ENCODE data around the gene CEP19. TPM values are rescaled to one million over a fixed set of nuclear protein-coding genes. Genes with fewer than 3 reads are reported as not detected.
"Not testable (repeated sequence)": the region's sequence is repeated elsewhere in the genome, so short reads cannot be mapped to it uniquely, and the experiment has no call there.

The CEP19 gene, protein sequence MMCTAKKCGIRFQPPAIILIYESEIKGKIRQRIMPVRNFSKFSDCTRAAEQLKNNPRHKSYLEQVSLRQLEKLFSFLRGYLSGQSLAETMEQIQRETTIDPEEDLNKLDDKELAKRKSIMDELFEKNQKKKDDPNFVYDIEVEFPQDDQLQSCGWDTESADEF
- 3.8 TPM for polyA plus RNA-seq (2012; ENCODE audit: insufficient read depth, insufficient read length)

DNA sequence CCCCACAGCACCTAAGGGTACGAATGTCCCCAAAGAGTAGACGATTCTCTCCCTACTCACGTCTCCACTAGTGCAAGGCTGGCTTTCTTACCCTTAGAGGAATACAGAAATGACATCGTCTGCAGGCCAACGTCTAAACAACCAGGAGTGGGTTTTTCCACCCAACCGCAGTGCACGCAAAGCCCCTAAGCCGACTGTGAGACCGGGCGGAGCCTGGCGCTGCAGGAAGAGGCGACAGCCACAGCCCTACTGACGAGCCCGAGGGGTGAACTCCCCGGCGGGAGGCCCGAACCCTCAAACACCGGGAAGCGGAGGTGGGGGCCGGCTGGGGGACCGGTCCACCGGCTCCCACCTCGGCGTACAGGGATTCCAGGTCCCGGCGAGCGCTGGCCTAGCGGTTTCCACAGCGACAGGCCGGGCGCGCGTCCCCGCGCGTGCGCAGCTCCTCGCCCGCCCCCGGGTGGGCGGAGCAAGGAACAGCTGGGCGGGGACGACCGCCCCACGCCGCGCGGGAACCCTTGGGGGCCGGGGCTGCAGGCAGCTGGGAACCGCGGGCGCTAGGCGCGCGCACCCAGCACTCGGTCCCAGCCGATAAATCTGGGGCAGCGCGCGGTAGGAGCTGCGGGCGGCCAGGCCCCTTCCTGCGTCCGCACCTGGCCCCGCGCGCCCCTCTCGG, at the start of gene CEP19, which contains the start of gene PIGX:
CEP19 (minus strand) TSS at position 413 of the 676 bp plus-strand sequence. CDS start 3,593 bp downstream, outside the sequence.
PIGX (plus strand) TSS at position 540 of the 676 bp plus-strand sequence.
- peak within 1 kb of the TSS; percentile 84 for H3K4me3 ChIP-seq (ENCODE audit: low read length)
- peak; percentile 83 for DNase-seq (ENCODE audit: low read depth, low spot score)

DNA sequence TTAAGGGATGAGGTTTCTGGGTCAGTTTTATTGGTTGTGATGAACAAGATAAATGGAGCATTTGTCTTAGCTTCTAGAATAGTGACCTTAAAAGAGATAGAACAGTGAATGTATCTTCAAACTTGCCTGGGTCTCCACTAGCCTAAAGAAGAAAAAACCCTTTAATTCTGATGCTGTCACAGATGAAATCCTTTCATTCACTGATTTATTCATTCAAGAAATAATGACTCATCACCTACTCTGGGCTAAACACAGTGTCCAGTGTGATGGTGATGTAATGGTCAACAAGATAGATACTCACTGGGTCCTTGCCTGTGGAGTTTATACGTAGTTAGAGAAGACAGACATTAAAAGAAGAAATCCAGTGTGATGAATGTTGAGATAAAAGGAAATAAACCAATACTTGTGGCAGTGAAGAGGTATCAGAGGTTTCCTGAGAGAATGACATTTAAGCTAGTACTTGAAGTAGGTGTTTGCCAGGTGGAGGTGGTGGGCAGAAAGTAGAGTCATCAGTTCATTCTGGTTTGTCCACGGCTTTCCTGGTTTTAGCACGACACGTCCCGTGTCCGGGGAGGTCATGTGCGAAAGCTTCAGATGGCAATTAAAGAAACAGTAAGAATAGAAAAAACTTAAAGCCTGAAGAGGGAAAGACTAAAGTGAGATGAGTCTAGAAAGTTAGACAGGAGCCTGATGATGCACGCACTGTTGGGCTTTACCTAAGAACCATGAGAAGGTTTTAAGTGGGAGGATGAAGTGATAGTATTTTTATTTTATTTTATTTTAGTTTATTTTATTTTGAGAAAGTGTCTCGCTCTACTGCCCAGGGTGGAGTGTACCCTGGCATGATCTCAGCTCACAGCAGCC, 46.1 kb upstream of the CEP19 start:
- DNase-seq (ENCODE audit: low read depth, low spot score) = no peak
- no peak overlapping the region for H3K4me3 ChIP-seq (ENCODE audit: low read length)

DNA sequence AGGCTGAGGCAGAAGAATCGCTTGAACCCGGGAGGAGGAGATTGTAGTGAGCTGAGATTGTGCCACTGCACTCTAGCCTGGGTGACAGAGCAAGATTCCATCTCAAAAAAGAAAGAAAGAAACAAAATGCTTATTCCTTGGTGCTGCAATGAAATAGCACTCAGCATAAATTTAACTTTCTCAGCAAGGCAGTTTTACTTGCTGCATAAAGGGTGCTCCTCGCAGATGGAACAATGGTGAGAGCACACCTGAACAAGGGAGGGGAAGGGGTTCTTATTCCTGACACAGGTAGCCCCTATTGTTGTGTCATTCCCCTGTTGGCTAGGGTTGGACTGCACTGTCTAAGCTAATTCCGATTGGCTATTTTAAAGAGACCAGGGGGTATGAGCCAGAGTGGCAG, 44.7 kb upstream of the CEP19 start:
- H3K4me3 ChIP-seq (ENCODE audit: low read length) = no peak overlapping the region
- DNase-seq (ENCODE audit: low read depth, low spot score) = no peak

DNA sequence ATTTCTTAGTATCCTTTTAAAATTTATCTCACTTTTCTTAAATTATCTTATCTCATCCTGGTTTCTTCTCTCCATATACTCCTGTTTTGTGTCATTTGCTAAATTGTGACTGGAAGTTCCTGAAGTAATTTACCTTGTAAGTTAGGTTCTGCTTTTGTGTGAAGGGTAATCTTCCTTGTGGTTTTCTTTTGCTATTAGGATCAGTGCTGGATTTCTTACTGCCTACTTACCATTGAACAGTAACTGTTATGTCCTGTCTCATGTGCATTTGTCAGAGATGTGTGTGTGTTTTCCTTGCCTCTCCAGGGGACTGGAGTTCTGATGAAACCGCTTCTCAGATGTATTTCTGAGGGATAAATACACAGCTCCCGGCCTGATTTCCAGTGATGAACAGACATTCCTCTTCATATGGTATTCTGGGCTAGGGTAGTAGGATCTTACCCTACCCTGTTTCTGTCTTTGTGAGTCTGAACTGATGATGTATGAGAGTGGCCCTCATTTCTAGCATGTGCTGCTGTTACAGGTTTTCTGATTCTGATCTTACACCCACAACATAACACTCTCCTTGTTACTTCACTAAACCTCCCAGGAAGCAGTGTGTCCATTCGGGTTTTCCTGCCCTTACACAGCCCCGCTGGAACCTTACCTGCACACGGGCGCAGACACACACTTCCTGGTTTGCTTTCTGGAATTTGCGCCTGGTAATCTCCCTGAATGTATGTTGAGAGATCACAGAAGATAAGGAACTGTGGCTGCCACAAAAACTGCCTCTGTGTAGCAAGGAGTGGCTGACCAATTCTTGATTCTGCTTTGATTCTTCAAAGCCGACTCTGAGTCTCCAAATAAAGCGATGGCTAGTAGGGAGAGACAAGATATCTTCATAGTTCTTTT, 42.3 kb upstream of the CEP19 start:
- H3K4me3 ChIP-seq (ENCODE audit: low read length) = no peak overlapping the region
- DNase-seq (ENCODE audit: low read depth, low spot score) = no peak

DNA sequence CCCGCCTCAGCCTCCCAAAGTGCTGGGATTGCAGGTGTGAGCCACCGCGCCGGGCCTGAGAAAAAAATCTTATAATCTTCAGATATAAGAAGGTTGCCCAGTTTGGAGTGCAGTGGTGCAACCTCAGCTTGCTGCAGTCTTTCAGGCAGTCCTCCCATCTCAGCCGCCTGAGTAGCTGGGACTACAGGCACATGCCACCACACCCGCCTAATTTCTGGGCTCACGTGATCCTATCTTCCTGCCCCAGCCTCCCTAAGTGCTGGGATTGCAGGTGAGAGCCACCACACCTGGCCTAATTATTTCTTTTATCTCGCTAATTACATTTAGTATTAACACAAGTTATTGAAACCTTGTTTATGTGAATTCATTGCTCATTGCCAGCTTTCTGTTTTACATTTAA, 41.2 kb upstream of the CEP19 start:
- no peak overlapping the region for H3K4me3 ChIP-seq (ENCODE audit: low read length)
- no peak for DNase-seq (ENCODE audit: low read depth, low spot score)

DNA sequence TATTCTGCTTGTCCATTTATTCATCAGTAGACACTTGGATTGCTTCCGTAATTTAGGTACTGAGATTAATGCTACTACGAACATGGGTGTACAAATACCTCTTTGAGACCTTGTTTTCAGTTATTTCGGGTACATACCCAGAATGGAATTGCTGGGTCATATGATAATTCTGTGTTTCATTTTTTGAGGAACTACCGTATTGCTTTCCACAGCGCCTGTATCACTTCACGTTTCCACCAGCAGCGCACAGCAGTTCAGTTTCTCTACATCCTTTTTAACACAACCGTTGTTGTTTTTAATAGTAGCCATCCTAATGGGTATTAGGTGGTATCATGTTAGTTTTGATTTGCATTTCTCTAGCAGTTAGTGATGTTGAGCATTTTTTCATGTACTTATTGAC, 37.1 kb upstream of the CEP19 start:
- DNase-seq (ENCODE audit: low read depth, low spot score) = no peak
- no peak overlapping the region for H3K4me3 ChIP-seq (ENCODE audit: low read length)

DNA sequence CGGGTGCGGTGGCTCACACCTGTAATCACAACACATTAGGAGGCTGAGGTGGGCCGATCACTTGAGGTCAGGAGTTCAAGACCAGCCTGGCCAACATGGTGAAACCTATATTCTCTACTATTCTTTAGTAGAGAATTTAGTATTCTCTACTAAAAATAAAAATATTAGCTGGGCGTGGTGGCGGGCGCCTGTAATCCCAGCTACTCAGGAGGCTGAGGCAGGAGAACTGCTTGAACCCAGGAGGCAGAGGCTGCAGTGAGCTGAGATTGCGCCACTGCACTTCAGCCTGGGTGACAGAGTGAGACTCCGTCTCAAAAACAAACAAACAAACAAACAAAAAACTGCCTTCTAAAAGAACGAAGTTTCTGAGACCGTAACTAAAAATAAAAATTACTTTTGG, 31.5 kb upstream of the CEP19 start:
- not testable (repeated sequence) for H3K4me3 ChIP-seq (ENCODE audit: low read length); DNase-seq (ENCODE audit: low read depth, low spot score)

DNA sequence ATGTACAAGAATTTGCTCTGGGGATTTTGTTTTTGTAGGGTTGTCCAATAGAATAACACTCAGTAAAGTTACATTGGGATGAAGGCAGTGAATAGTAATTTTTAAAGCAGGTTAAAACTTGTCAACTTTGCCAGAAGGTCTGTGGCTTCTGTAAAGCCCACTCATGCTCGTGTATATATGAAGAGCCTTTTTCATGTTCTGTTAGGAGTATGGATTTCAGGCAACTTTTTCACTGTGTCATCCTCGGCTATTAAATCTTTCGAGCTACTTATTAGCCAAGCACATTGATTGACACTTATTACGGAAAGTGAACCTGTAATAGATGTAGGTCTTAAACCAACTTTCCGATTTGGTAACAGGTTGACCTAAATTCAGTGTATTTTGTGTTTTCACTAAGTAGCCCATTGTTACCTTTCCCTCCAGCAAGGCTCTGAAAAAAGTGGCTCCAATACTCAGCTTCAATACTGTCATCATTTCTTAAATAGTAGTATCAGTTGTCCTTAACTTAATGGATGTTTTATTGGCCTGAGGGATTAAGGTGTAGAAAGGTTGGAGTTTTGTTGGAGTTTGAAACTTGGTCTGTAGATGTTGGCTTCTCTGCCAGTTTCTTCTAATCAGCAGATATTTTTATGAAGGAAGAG, 29.3 kb upstream of the CEP19 start:
- DNase-seq (ENCODE audit: low read depth, low spot score) = no peak
- peak overlapping the region; percentile 95 for H3K4me3 ChIP-seq (ENCODE audit: low read length)

DNA sequence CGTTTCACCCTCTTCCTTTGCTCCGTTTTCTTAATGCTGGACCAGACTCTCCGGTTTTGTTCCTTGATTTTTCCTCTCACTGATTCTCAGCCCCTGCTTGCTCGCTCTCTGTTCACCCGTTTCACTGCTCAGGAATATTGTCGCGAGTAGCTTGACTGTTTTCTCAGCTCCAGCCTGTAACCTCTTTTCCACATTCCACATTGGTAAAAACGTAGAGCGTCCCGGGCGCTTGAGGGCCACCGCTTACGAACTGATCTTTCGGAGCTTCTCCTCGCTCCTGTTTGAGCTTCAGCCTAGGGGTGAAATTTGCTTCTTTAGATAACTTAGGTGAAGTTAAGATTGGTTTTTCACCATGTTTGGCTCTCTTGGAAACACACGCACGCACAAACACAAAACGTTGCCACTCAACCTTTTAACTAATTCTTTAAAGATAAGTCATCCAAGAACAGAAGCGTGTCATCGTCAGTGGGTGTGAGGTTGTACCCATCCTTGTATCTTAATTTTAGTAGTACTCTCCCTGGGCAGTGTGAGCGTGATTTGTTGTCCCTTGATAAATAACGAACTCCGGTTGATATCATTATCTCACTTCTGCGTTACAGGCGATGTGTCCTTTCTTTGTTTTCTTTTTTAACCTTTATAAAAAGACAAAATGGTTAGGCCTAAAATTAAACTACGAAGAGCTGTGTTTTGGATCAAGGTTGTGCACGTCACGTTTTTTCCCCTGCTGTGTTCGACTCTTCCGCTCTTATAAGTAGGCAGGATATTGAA, 28.6 kb upstream of the CEP19 start:
- no peak for DNase-seq (ENCODE audit: low read depth, low spot score)
- peak overlapping the region; percentile 95 for H3K4me3 ChIP-seq (ENCODE audit: low read length)

DNA sequence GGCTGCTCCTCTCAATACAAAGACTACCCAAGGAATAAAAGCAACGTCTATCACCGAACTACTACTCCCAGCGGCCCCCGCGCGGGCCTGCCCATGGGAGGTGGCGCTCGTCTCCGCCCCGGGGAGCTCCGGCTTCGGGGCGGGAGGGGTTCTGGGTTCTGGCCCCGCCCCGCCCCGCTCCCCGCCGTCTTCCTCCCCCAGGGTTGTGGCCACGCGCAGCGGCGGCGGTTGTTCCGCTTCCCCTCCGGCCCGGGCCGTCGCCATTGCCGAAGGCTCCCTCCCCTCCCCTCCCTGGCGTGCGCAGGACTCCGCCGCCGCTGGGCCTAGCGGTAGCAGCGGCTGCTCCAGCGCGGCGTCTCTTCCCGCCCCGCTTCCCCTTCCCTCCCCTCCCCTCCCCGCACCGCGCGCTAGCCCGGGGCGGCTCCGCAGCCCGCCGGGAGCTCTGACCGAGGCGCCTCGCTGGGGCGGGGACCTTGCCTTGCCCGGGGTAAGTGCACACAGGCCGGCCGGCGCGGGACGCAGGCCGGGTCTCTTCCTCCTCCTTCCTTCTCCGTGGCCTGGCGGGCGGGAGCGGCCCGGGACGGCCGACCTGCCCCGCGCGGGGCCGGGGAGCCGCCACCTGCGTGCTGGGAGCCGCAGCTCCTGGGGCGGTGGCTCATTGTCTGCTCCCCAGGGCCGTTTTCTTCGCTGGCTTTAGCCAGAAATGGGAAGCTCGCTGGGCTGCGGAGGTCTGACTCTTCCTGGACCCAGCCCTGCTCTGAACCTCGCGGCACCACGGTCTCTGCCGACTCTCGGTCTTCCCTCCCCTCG, 27.8 kb upstream of the CEP19 start, which contains the start of gene PAK2:
PAK2 (plus strand) TSS at position 187 of the 810 bp plus-strand sequence. CDS start 42,790 bp downstream, outside the sequence.
- peak; percentile 83 for DNase-seq (ENCODE audit: low read depth, low spot score)
- H3K4me3 ChIP-seq (ENCODE audit: low read length) = peak within 1 kb of the TSS; percentile 95

DNA sequence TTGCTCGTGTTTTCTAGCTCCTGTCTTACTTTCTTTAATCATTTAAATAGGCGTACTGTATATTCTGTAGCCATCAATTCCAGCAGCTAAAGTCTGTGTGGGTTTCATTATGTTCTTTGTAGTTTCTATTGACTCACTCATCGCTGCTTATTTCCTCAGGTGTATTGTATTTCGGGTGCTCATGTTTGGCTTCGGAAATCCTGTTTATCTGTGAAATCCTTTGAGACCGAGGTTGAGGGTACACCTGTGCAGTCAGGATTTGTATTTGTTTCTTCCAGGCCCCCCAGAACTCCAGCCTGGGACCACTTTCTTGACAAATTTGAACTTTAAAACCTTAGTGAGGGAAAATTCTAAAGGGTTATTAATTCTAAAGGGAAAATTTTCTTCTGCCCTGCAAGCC, 25.6 kb upstream of the CEP19 start:
- no peak for DNase-seq (ENCODE audit: low read depth, low spot score)
- H3K4me3 ChIP-seq (ENCODE audit: low read length) = no peak overlapping the region

DNA sequence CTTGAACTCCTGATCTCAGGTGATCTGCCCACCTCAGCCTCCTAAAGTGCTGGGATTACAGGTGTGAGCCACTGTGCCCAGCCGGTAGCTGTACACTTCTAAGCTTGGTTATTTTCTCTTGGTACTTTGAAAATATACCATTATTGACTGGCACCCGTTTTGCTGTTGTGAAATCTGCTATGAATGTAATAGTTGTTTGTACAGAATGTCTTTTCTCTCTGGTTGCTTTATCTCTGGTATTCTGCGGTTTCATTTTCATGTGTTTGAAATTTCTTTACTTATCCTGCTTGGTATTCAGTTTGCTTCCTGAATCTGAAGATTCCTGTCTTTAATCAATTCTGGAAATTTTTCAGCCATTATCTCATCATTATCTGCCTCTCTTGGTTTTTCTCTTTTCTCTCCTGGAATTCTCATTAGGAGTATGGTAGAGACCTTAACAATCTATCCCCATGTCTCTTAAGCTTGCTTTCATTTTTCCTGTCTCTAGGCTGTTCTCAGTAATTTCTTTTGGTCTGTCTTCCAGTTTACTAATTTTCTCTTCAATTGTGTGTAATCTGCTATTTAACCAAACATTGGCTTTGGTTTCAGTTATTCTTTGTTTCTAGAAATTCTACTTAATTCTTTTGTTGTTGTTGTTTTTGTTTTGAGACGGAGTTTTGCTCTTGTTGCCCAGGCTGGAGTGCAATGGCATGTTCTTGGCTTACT, 24.8 kb upstream of the CEP19 start:
- no peak for DNase-seq (ENCODE audit: low read depth, low spot score)
- no peak overlapping the region for H3K4me3 ChIP-seq (ENCODE audit: low read length)

DNA sequence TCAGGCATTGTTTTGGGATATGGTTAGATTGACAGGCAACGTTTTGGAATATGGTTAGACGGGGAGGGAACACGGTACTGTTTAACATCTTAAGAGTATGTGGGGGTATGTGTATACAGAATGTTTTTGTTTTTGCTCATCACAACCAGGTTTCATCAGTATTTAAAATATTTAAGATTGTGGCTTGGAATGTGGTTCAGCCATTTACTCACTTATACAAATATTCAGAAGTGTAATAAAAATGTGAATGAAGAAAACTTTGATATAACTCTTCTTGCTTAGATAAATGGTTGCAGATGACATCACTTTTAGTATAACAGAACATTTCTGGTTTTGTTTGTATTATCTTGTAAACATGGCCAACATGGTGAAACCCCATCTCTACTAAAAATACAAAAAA, 23.7 kb upstream of the CEP19 start:
- DNase-seq (ENCODE audit: low read depth, low spot score) = no peak
- H3K4me3 ChIP-seq (ENCODE audit: low read length) = no peak overlapping the region

DNA sequence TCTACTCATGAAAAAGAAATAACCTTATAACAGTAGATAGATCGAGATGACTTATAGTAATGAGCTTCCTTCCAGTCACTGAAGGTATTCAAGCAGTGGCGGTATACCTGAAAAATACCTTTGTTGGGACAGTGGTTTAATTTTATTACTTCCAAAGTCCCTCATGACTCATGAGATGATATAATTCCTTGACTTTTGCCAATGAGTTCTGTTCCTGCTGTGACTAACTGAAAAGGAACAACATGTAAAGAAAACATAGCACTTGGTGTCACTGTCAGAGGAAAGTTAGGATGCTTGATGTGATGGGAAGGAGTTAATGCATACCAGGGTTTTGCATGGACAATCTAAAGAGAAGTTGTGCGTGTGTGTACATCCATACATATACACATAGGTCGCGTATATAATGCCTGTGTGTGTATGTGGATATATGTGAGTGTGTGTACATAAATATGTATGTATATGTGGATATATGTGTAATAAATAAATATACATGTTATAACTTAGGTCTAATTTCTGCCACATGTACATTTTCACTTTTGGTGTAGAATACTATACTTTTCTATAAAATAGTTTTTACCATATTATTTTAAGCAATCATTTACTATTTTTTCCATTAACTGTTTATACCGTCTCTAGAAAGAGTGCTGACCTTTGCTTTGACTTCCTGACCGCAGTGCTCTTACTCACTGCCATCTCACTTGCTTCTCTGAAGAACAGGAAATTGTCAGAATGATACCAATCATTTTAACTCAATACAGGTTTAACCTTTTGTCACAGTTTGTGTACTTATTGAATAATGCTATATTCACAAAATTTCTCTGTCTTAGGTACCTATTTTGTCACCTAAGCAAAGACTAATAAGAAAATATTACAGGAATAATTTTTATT, 15.0 kb upstream of the CEP19 start:
- DNase-seq (ENCODE audit: low read depth, low spot score) = no peak
- H3K4me3 ChIP-seq (ENCODE audit: low read length) = no peak overlapping the region

DNA sequence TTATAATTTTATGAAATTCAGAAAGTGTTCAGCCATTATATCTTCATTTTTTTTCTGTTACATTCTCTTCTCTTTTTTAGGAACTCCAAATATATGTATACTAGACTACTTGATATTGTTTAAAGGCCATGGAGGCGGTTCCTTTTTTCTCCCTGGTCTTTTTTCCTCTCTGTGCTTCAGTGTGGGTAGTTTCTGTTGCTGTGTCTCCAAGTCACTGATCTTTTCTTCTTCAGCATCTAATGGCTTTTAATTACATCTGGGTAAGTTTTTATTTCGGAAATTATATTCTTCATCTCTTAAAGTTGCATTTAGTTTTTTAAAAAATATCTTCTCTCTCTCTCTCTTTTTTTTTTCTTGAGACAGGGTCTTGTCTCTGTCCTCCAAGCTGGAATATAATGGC, 9.0 kb upstream of the CEP19 start:
- H3K4me3 ChIP-seq (ENCODE audit: low read length) = no peak overlapping the region
- DNase-seq (ENCODE audit: low read depth, low spot score) = no peak

All from Jurkat, Clone E6-1 (cell line).